Neural cell (in vitro differentiated cells): ENCODE measurements around the gene PRMT9. TPM values are rescaled to one million over a fixed set of nuclear protein-coding genes. Genes with fewer than 3 reads are reported as not detected.
A peak's percentile ranks its signal among the peaks of the same experiment; 100 is the strongest.

Source experiments
- H2AFZ ChIP-seq: fragments of 200-600, 300-800 bp; sonication (generic), shearing (Covaris generic); 2 replicates; pipeline ENCODE4 v1.6.0; 2014; ENCODE audit warnings: low read depth, mild to moderate bottlenecking, antibody characterized with exemption, low read length, moderate library complexity
- H3F3A ChIP-seq: fragments of 200-600 bp; shearing (Covaris generic); 2 replicates; pipeline ENCODE4 v1.6.1; 2016; ENCODE audit warnings: mild to moderate bottlenecking, moderate library complexity, mixed read lengths, antibody characterized with exemption, low read length; ENCODE audit not compliant: insufficient read depth, poor library complexity, severe bottlenecking
- H3K27ac ChIP-seq: fragments of 200-600, 300-800 bp; sonication (generic), shearing (Covaris generic); 2 replicates; pipeline ENCODE4 v1.5.1; 2014; ENCODE audit warnings: mild to moderate bottlenecking, low read length, moderate library complexity
- H3K27me3 ChIP-seq: fragments of 300-800, 200-600 bp; sonication (generic), shearing (Covaris generic); 2 replicates; pipeline ENCODE4 v1.6.0; 2014; ENCODE audit warnings: mild to moderate bottlenecking, low read depth, low read length, moderate library complexity; ENCODE audit not compliant: insufficient read depth
- H3K36me3 ChIP-seq: fragments of 300-800, 200-600 bp; sonication (generic), shearing (Covaris generic); 2 replicates; pipeline ENCODE4 v1.5.1; 2014; ENCODE audit warnings: mild to moderate bottlenecking, antibody characterized with exemption, low read length, moderate library complexity; ENCODE audit not compliant: insufficient read depth
- H3K4me2 ChIP-seq: fragments of 300-800, 200-600 bp; sonication (generic), shearing (Covaris generic); 2 replicates; pipeline ENCODE4 v1.6.0; 2014; ENCODE audit warnings: mild to moderate bottlenecking, low read length
- H3K4me3 ChIP-seq: fragments of 300-800, 200-600 bp; sonication (generic), shearing (Covaris generic); 2 replicates; pipeline ENCODE4 v1.5.1; 2014; ENCODE audit warnings: mild to moderate bottlenecking, low read length, moderate library complexity
- H3K79me2 ChIP-seq: fragments of 200-600 bp; shearing (Covaris generic); replicated peaks from 2 replicates; pipeline ENCODE4 v1.6.0; 2014; ENCODE audit warnings: mild to moderate bottlenecking, low read length, moderate library complexity; ENCODE audit not compliant: insufficient read depth
- H3K9ac ChIP-seq: fragments of 300-800, 200-600 bp; sonication (generic), shearing (Covaris generic); 2 replicates; pipeline ENCODE4 v1.6.1; 2016; ENCODE audit warnings: mild to moderate bottlenecking, low read length, mixed read lengths
- H3K9me2 ChIP-seq: fragments of 200-600 bp; shearing (Covaris generic); 2 replicates; pipeline ENCODE4 v1.6.1; 2016; ENCODE audit warnings: mild to moderate bottlenecking, low read length, mixed read lengths; ENCODE audit not compliant: insufficient read depth
- H3K9me3 ChIP-seq: fragments of 200-600, 300-800 bp; sonication (generic), shearing (Covaris generic); 2 replicates; pipeline ENCODE4 v1.6.1; 2016; ENCODE audit warnings: mild to moderate bottlenecking, mixed run types, low read length, moderate library complexity, mixed read lengths
- H4K20me1 ChIP-seq: fragments of 200-600 bp; shearing (Covaris generic); 2 replicates; pipeline ENCODE4 v1.6.1; 2016; ENCODE audit warnings: mild to moderate bottlenecking, mixed run types; ENCODE audit not compliant: insufficient read depth
- EP300 ChIP-seq: fragments of 450-650 bp; conservative IDR thresholded peaks from 2 replicates; pipeline ENCODE4 v1.6.1; 2014; ENCODE audit warnings: antibody characterized with exemption, mild to moderate bottlenecking, moderate library complexity; ENCODE audit not compliant: poor library complexity, severe bottlenecking
- EZH2 ChIP-seq: fragments of 200-600, 300-800 bp; shearing (Covaris generic), sonication (generic); IDR thresholded peaks from 2 replicates; pipeline ENCODE4 v1.6.1; 2014; ENCODE audit warnings: antibody characterized with exemption, low read length, borderline replicate concordance, mild to moderate bottlenecking; ENCODE audit not compliant: insufficient read depth, poor library complexity, severe bottlenecking
- MXI1 ChIP-seq: fragments of 450-650 bp; conservative IDR thresholded peaks from 2 replicates; pipeline ENCODE4 v1.6.1; 2014; ENCODE audit warnings: antibody characterized with exemption, mild to moderate bottlenecking; ENCODE audit not compliant: poor library complexity, severe bottlenecking
- POLR2AphosphoS5 ChIP-seq: IDR thresholded peaks from 2 replicates; pipeline ENCODE4 v1.6.1; 2012
- RAD21 ChIP-seq: fragments of 450-650 bp; conservative IDR thresholded peaks from 2 replicates; pipeline ENCODE4 v1.6.1; 2014; ENCODE audit warnings: antibody characterized with exemption, mild to moderate bottlenecking, moderate library complexity
- SMC3 ChIP-seq: fragments of 450-650 bp; conservative IDR thresholded peaks from 2 replicates; pipeline ENCODE4 v1.6.1; 2014; ENCODE audit warnings: antibody characterized with exemption, mild to moderate bottlenecking, moderate library complexity; ENCODE audit not compliant: poor library complexity
- TAF1 ChIP-seq: IDR thresholded peaks from 2 replicates; pipeline ENCODE4 v1.6.1; 2012; ENCODE audit warnings: low read depth
- polyA plus RNA-seq: library from polyadenylated mRNA; depleted of rRNA; stranded (reverse); fragments of >200 nt; gene quantifications from 2 replicates; pipeline ENCODE4 v1.2.3, GENCODE V29; 2014
- TF ChIP-seq, protein P1 (sequence below): fragments of 450-650 bp; IDR thresholded peaks from 2 replicates; pipeline ENCODE4 v1.5.1; 2014; ENCODE audit warnings: antibody characterized with exemption, mild to moderate bottlenecking, moderate library complexity; ENCODE audit not compliant: poor library complexity, severe bottlenecking
- TF ChIP-seq, protein P2 (sequence below): IDR thresholded peaks from 2 replicates; pipeline ENCODE4 v1.6.1; 2012; ENCODE audit warnings: borderline replicate concordance

PRMT9 gene
- polyA plus RNA-seq, 1 donor from 2014 or later: 23.6 TPM

DNA sequence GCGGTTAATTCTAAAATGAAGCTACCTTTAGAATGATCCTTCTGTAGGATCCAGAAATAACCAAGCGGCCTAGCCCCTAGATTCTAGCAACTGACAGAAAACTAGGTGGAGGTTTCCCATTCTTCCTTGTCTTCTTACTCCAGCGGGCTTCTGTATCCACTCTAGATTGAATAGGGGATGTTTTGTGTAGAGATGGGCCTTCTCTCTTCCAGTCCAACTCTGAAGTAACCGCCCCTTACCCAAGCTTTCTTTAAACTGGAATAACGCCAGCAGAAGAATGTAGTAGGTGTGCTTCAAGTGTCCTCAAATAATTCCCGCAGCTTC is 67.2 kb downstream of the PRMT9 start:
- TF ChIP-seq SMC3: no peak
- TF ChIP-seq, protein P1, sequence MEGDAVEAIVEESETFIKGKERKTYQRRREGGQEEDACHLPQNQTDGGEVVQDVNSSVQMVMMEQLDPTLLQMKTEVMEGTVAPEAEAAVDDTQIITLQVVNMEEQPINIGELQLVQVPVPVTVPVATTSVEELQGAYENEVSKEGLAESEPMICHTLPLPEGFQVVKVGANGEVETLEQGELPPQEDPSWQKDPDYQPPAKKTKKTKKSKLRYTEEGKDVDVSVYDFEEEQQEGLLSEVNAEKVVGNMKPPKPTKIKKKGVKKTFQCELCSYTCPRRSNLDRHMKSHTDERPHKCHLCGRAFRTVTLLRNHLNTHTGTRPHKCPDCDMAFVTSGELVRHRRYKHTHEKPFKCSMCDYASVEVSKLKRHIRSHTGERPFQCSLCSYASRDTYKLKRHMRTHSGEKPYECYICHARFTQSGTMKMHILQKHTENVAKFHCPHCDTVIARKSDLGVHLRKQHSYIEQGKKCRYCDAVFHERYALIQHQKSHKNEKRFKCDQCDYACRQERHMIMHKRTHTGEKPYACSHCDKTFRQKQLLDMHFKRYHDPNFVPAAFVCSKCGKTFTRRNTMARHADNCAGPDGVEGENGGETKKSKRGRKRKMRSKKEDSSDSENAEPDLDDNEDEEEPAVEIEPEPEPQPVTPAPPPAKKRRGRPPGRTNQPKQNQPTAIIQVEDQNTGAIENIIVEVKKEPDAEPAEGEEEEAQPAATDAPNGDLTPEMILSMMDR: no peak
- no peak for TF ChIP-seq MXI1
- TF ChIP-seq POLR2AphosphoS5: no peak
- TF ChIP-seq, protein P2, sequence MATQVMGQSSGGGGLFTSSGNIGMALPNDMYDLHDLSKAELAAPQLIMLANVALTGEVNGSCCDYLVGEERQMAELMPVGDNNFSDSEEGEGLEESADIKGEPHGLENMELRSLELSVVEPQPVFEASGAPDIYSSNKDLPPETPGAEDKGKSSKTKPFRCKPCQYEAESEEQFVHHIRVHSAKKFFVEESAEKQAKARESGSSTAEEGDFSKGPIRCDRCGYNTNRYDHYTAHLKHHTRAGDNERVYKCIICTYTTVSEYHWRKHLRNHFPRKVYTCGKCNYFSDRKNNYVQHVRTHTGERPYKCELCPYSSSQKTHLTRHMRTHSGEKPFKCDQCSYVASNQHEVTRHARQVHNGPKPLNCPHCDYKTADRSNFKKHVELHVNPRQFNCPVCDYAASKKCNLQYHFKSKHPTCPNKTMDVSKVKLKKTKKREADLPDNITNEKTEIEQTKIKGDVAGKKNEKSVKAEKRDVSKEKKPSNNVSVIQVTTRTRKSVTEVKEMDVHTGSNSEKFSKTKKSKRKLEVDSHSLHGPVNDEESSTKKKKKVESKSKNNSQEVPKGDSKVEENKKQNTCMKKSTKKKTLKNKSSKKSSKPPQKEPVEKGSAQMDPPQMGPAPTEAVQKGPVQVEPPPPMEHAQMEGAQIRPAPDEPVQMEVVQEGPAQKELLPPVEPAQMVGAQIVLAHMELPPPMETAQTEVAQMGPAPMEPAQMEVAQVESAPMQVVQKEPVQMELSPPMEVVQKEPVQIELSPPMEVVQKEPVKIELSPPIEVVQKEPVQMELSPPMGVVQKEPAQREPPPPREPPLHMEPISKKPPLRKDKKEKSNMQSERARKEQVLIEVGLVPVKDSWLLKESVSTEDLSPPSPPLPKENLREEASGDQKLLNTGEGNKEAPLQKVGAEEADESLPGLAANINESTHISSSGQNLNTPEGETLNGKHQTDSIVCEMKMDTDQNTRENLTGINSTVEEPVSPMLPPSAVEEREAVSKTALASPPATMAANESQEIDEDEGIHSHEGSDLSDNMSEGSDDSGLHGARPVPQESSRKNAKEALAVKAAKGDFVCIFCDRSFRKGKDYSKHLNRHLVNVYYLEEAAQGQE: no peak
- TF ChIP-seq EZH2: no peak
- TF ChIP-seq TAF1: no peak
- TF ChIP-seq EP300: no peak
- TF ChIP-seq RAD21: no peak
- Histone ChIP-seq H3K9ac (peak overlapping the region; percentile 83), H2AFZ (peak overlapping the region; percentile 84), H3K9me3 (no peaks in the 10 kb centered on the region), H3K27ac (peak overlapping the region; percentile 84), H3K79me2 (peaks cover 37% of the 10 kb centered on the region), H3F3A (no peaks in the 10 kb centered on the region), H3K27me3 (no peaks in the 10 kb centered on the region), H3K36me3 (no peaks in the 10 kb centered on the region), H4K20me1 (no peaks in the 10 kb centered on the region), H3K9me2 (no peaks in the 10 kb centered on the region), H3K4me2 (peak overlapping the region; percentile 81), H3K4me3 (peak overlapping the region; percentile 83)

DNA sequence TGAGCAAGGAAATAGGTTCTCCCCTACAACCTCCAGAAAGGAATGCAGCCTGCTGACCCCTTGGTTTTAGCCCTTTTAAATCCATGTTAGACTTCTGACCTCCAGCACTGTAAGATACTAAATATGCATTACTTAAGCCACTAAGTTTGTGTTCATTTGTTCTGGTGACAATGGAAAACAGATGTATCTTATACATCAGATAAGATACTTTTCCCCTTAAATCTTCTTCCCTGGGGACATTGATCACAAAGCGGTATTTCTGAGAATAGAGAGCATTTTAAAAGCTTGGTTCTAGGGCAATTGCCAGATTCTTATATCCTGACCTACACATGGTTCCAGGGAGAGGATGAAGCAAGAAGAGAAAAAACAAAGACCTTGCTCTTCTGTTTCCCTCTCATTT is 73.3 kb downstream of the PRMT9 start:
- Histone ChIP-seq H3F3A (no peaks in the 10 kb centered on the region), H3K9me2 (no peaks in the 10 kb centered on the region), H3K4me2 (no peak overlapping the region), H3K4me3 (no peak overlapping the region), H3K27ac (no peak overlapping the region), H3K9ac (no peak overlapping the region), H4K20me1 (no peaks in the 10 kb centered on the region), H3K79me2 (no peaks in the 10 kb centered on the region), H3K36me3 (no peaks in the 10 kb centered on the region), H2AFZ (no peak overlapping the region), H3K9me3 (no peaks in the 10 kb centered on the region), H3K27me3 (no peaks in the 10 kb centered on the region)
- TF ChIP-seq RAD21 (no peak), SMC3 (no peak), TAF1 (no peak), EZH2 (no peak), EP300 (no peak), MXI1 (no peak)
- TF ChIP-seq, protein P2: no peak
- TF ChIP-seq, protein P1: no peak
